Fibroblast of villous mesenchyme (primary cell): Measurements from ENCODE around the gene DGKG. TPM values are rescaled to one million over a fixed set of nuclear protein-coding genes. Genes with fewer than 3 reads are reported as not detected.

ENCODE experiments used
- DNase-seq: peaks from one replicate; pipeline ENCODE4 v3.0.0-alpha.2; 2010; ENCODE audit warnings: low read depth
- H3K4me3 ChIP-seq: 2 replicates; pipeline ENCODE4 v1.5.1; 2011; ENCODE audit warnings: low read depth, mild to moderate bottlenecking, low read length
- total RNA-seq: library from RNA; depleted of rRNA; stranded (reverse); fragments of >200 nt; gene quantifications from 2 replicates; pipeline ENCODE4 v1.2.3, GENCODE V29; 2012
- TF ChIP-seq, protein P1 (sequence below): IDR thresholded peaks from 2 replicates; pipeline ENCODE4 v1.5.1; 2012; ENCODE audit warnings: low read depth, mild to moderate bottlenecking, low read length; ENCODE audit not compliant: insufficient read depth

Gene DGKG
- total RNA-seq, 1 donor = under 0.01 TPM

DNA sequence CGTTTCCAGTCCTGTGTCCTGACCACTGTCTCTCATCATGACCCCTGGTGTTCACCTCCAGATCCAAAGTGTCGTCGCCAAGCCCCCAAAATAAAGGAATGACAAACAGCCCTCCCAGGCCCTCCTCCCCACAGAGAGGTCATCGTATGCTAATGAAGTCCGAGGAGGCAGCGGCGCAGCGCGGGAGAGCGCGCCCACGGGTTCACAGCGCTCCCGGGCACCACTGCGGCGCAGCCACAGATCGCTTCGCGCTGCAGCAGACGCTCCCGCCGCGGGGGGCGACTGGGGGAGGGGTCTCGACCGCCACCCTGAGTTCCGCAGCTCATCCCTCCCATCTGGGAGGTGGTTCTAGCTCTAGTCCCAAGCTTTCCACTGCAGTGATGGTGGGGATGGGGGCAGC lies 1.3 kb downstream of the DGKG start:
- TF ChIP-seq, protein P1, sequence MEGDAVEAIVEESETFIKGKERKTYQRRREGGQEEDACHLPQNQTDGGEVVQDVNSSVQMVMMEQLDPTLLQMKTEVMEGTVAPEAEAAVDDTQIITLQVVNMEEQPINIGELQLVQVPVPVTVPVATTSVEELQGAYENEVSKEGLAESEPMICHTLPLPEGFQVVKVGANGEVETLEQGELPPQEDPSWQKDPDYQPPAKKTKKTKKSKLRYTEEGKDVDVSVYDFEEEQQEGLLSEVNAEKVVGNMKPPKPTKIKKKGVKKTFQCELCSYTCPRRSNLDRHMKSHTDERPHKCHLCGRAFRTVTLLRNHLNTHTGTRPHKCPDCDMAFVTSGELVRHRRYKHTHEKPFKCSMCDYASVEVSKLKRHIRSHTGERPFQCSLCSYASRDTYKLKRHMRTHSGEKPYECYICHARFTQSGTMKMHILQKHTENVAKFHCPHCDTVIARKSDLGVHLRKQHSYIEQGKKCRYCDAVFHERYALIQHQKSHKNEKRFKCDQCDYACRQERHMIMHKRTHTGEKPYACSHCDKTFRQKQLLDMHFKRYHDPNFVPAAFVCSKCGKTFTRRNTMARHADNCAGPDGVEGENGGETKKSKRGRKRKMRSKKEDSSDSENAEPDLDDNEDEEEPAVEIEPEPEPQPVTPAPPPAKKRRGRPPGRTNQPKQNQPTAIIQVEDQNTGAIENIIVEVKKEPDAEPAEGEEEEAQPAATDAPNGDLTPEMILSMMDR = no peak
- no peak overlapping the region for H3K4me3 ChIP-seq
- no peak for DNase-seq

DNA sequence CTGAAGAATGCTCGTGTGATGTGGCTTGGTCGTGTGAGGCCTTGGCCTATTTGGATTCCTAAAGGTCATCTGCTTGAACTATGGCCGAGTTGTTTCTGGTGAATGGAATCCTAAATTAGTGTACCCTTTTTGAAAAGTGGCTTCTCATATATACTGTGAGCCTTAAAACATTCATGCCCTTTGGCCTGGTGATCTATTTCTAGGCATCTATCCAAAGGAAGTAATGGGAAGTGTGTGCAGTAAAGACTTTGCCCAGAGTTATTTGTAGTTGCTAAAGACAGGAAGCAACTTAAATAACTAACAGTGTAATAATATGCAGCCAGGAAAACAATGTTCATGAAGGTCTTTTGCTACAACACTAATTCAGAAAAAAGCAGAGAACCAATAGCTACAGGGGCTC lies 3.0 kb downstream of the DGKG start:
- no peak for DNase-seq
- H3K4me3 ChIP-seq = no peak overlapping the region
- TF ChIP-seq, protein P1 = no peak

DNA sequence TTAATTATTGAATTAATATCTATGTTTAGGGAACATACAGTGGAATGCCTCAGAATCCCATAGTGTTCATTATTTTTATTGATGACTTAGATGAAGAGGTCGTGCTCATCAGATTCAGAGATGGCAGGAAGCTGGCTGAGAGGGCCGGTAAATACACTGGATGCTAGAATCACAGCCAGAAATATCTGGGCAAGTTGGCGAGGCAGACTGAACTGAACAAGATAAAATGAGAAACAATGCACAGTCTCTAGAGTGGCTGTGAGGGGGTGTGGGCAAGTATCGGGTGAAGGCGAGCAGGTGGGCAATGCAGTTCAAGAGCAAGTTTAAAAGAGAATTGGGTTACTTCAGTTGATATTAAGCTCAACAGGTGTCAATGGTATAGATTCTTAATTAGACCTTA lies 5.9 kb downstream of the DGKG start:
- H3K4me3 ChIP-seq = no peak overlapping the region
- TF ChIP-seq, protein P1 = no peak
- no peak for DNase-seq

DNA sequence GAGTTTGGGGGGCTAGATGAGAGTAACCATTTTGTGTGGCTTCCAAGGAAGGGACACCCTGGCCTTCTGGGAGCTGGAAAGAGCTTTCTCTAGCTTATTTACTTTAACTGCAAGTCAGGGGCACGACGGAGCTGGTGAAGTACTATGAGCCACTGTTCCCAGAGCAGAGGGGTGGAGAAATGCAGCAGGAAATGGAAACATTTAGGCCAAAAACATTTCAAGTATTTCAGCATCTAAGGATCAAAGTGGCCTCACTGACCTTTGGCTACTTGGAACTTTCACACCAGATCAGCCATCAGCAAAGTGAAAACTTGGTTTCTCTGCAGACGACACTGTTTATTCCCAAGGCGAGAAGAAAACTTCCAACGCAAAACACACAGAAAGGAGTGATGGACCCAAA lies 7.9 kb downstream of the DGKG start:
- no peak overlapping the region for H3K4me3 ChIP-seq
- no peak for DNase-seq
- TF ChIP-seq, protein P1 = no peak

DNA sequence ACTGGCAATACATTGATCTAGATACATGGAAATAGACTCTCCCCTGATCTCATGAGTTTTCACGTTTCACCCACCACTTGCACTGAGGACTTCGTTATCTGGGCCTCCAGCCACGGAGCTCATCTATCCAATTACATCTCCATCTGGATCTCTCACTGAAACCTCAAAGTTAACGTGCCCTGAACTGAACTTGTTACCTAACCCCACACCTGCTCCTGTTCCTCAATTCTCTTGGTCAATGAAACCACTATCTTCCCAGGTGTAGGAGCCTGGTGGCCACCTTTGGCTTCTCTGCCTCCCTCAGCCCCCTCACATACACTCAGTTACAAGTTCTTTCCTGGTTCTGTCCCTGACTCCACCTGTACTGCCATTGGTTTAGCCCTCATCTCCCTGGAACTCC lies 9.7 kb downstream of the DGKG start:
- H3K4me3 ChIP-seq = no peak overlapping the region
- no peak for DNase-seq
- TF ChIP-seq, protein P1 = no peak

DNA sequence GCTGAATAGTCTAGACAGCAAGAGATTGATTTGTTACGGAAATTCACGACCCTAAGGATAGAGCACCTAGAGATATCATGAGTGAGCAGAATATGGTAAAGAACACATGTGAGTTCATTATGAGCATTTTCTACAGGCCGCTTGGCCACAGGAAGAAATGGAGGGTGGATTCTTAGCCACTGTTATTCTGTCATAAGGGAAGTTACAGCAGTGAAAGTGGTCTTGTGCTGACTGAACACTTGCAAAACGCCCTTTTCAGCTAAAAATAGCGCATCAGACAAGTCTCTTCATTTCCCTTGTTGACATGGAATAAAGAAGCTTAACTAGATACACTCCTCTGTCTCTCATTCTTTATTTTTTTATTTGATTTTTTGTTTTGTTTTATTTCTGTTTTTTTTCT lies 19.8 kb downstream of the DGKG start:
- no peak overlapping the region for H3K4me3 ChIP-seq
- no peak for DNase-seq
- TF ChIP-seq, protein P1 = no peak

DNA sequence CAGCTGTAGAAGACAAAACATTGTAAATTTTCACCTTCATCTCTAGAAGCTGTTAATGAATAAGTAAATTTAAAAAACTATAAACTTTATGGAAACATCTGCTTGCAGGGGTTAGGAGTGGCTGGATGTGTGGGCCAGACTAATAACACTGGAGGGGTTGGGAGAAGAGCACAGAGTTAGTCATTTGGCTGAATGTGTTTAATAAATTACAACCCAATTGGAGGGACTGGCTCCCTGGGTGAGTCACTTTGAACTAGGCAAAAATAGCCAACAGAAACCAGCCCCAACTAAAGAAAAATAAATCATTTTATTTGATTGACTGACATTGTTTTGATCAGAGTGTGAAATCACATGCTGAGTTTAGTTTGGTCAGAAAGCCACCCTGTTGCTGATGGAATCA lies 21.8 kb downstream of the DGKG start:
- TF ChIP-seq, protein P1 = no peak
- no peak overlapping the region for H3K4me3 ChIP-seq
- DNase-seq = no peak
